ENCODE measurements around the gene ALG3. TPM values are rescaled to one million over a fixed set of nuclear protein-coding genes. Genes with fewer than 3 reads are reported as not detected.

Gene ALG3
- total and polyA plus RNA-seq, 2 of the 4 experiments (the other 2 are of a cell fraction) = 19.5 to 52.6 TPM

DNA sequence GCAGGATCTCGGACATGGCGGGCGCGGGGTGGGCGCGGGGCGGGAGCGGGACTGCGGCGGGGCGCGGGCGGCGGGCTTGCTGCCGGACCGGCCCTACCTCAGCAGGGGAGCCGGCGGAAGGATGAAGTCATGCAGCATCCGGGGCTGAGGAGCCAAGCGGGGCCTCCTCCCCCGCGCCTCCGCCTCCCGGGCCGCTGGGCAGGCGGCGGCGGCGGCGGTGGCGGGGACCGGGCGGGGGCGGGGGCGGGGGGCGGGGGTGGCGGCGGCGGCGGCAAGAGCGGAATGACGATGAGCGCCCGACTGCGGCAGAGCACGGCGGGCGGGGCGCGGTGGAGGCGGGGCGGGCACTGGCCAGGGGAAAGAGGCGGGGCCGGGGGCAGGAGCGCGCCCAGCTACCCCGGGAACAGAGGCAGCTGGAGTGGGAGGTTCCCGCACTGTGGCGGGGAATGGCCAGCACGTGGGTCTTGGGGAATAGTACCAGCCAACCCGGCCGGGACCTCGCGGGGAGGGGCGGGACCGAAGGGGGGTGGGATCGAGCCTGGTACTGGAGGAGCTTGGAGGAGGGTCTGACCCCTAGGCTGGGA lies 12.6 kb upstream of the ALG3 start, which contains the start of gene CAMK2N2:
CAMK2N2 (minus strand) TSS at position 284 of the 584 bp plus-strand sequence; CDS start at position 16, 268 bp downstream.
- CTCF ChIA-PET = interaction anchor here (1.1 kb wide), 1 partner anchor 366 kb away, joined by 3 read pairs; no protein-coding TSS in a partner anchor
- 1% methylated on average over 30 of the region's 67 CpGs; no CpG with 5 or more reads in 1 of the 2 experiments for WGBS, 2 experiments (ENCODE audit: extremely low coverage in 2 of 2, insufficient read length in 1 of 2)
- ATAC-seq (ENCODE audit: low read depth) = peak; percentile 84

More for the DNA sequence above, 12.6 kb upstream of the ALG3 start, which contains the start of gene CAMK2N2:
- BruUV-seq (replicated peaks) = no TSS peak
- Histone ChIP-seq H3K79me1 (ENCODE audit: low read depth in 1 of 2, low read length in 2 of 2) (no peaks in the 10 kb centered on the region), H3K56ac (ENCODE audit: extremely low read depth, insufficient read depth, low read length) (no peak within 1 kb of the TSS), H4K20me1 (ENCODE audit: insufficient read depth, low read length) (peaks cover 8% of the 10 kb centered on the region), H3K4me2 (ENCODE audit: low read depth, low read length) (peak within 1 kb of the TSS; percentile 80), H3K4me3 (ENCODE audit: insufficient read depth, low read depth, low read length) (peak within 1 kb of the TSS; percentile 55), H3K14ac (replicated peaks; ENCODE audit: low read depth, low read length) (no peak within 1 kb of the TSS), H3K9ac (ENCODE audit: low read depth, low read length) (no peak within 1 kb of the TSS), H3K18ac (ENCODE audit: low read depth, low read length) (no peak within 1 kb of the TSS), H3K9me3 (ENCODE audit: control insufficient read depth, insufficient read depth, low read length) (no peaks in the 10 kb centered on the region), H3K27ac (ENCODE audit: insufficient read depth, low read length) (no peak within 1 kb of the TSS; the same call in 1 of the 2 replicates), H4K91ac (ENCODE audit: insufficient read depth, low read depth, low read length) (no peak within 1 kb of the TSS), H3K23ac (ENCODE audit: low read depth, low read length) (peak within 1 kb of the TSS; percentile 82; the same call in 1 of the 2 replicates), H3K27me3 (ENCODE audit: control insufficient read depth, insufficient read depth, low read length) (peaks cover 37% of the 10 kb centered on the region), H2AFZ (replicated peaks; ENCODE audit: low read length, poor library complexity) (peak within 1 kb of the TSS; percentile 88), H4K5ac (ENCODE audit: low read depth, low read length) (no peak within 1 kb of the TSS), H4K8ac (ENCODE audit: low read depth in 2 of 2, low read length in 2 of 2) (no peak within 1 kb of the TSS), H3K4me1 (ENCODE audit: control insufficient read depth, insufficient read depth, low read length) (peaks cover 2% of the 10 kb centered on the region; the same call in 1 of the 2 replicates), H2BK120ac (ENCODE audit: low read depth, low read length) (no peak within 1 kb of the TSS), H2AK9ac (replicated peaks; ENCODE audit: low read depth, low read length, poor library complexity) (no peak within 1 kb of the TSS), H3K9me1 (ENCODE audit: insufficient read depth, low read length) (no peaks in the 10 kb centered on the region), H3K4ac (ENCODE audit: low read depth, low read length) (no peak within 1 kb of the TSS), H3K36me3 (ENCODE audit: control insufficient read depth, insufficient read depth, low read length) (0 out of 2 replicates have a peak, but pooled peaks cover 2% of the 10 kb centered on the region), H2BK5ac (ENCODE audit: low read depth, low read length, poor library complexity, severe bottlenecking) (no peak within 1 kb of the TSS), H2BK15ac (ENCODE audit: low read depth, low read length) (no peak within 1 kb of the TSS), H2BK20ac (ENCODE audit: low read depth, low read length) (no peak within 1 kb of the TSS), H2AK5ac (ENCODE audit: low read depth, low read length) (no peak within 1 kb of the TSS)
- intact Hi-C loops (cut with micrococcal nuclease) (no loop called here), in situ Hi-C loops (cut with MboI; ENCODE audit: low sequenced_read_pairs) (loop anchor here (25.0 kb wide), 1 partner anchor 799 kb away; no protein-coding TSS in a partner anchor), dilution Hi-C loops (cut with HindIII; ENCODE audit: low sequenced_read_pairs, unreplicated experiment) (no loop called here)
- DNase-seq = peak; percentile 47
- TF ChIP-seq SMC3 (IDR thresholded peaks at IDR 0.05; ENCODE audit: low read depth, low read length) = no peak
- 0 out of 2 replicates have a peak, but pooled peaks have one; percentile 22 for TF ChIP-seq MXI1 (IDR thresholded peaks at IDR 0.05; ENCODE audit: borderline replicate concordance, low read depth, low read length)
- TF ChIP-seq USF2 (IDR thresholded peaks at IDR 0.05; ENCODE audit: low read depth, low read length) = peak; percentile 28; the same call in 1 of the 2 replicates
- POLR2A ChIA-PET (ENCODE audit: unreplicated experiment) = no interaction called here
